ENCODE results near the gene HRH3.

The HRH3 gene

DNA sequence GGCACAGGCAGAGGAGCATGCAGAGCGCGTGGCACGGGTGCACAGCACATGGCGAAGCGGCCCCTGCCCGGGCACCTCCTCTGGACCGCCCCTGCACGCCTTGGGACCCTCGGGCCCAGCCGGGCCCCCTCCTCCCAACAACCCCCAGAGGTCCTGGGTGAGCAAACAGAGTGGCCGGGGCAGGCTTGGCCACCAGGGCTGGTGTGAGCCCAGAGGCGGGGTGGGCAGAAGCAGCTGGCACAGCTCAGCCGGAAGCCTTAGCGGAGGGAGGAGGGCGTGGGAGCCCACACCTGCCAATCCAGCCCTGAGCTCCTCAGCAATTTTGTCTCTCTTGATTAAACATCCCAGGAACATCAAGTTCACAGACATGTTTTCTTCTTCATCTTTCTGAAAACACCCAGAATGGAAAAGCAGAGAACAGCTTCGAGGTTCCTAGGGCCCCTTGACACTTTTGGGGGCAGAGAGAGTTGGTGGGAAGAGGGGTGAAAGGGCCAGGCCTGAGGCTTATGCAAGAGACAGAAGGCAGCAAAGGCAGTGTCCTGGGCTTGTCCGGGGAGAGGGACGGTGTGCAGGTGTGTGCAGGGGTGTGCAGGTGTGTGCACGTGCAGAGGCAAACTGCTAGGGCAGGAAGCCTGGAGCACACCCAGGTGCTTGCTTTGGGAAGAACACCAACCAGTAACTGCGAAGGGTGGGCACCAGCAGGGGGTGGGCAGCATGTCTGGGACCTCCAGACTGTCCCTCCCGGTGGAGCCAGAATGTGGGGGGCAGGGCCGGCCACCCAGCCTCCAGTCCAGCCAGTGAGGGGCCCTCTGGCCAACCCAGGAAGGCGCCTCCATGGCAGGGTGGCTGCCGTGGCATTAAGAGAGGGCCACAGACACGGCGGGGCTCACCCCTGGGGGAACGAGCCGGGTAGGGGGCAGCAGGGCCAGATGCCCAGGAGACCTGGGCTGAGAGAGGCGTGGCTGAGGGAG lies 4.8 kb downstream of the HRH3 start:
- DNase-seq: no peak

GRCh38 chr20:62214067-62214466 lies 6.0 kb downstream of the HRH3 start:
- DNase-seq: no peak

GRCh38 chr20:62212299-62212698 lies 7.8 kb downstream of the HRH3 start:
- no peak for DNase-seq

DNA sequence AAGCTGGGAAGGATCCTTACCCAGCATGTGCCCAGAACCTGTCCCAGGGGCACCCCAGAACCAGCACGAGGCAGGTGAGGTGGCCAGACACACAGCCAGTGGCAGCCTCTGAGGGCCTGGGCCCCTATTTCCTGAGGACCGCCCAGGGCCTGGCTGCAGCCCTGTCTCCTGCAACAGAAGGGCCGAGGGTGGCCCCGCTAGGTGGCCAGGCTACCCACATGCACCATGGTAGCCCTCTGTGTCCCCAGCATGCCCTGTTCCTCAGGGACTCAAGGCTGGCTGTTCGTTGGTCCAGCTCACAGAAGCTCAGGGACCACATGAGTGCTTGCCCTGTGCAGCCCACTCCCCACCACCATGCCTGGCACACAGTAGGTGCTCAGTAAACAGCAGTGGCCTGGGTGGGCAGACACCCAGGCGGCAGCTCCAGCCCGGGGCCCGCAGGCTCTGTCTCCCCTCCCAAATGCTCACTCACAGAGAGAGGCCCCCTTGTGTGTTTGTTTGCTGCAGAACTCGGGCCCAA lies 8.2 kb downstream of the HRH3 start:
- no peak for DNase-seq

DNA sequence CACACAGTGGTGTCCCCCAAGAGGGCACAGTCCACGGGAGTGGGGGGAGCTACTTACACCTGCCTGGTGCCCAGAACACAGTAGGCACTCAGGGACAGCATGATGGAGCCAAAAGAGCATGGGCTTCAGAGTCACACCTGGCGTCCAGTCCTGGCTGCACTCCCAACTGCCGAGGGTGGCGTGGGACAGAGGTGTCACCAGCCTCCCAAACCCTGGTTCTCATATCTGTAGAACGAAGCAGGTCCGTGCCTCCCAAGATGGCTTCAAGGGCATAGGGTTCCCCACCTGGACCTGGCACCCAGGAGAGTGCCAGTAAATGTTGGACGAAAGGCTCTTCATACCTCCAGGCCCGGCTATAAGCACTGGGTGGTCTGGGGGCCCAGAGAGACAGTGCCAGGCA lies 8.9 kb downstream of the HRH3 start:
- DNase-seq: no peak

DNA sequence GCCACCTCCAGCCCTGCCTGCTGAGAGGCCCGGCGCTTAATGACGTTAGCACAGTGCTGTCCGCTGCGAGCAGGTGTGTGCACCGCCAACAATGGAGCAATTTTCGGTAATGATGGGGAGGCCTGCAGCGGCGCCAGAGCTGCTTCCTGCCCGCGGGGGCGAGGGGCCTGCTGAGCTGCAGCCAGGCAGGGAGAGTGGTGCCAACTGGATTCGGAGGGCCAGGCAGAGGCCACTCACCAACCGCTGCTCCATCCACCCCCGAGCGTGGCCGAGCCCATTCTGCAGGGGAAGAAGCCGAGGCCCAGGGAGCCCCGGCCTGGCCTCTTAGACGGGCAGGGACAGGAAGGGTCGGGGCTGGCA lies 9.6 kb downstream of the HRH3 start:
- no peak for DNase-seq

GRCh38 chr20:62209850-62210495 lies 10.1 kb downstream of the HRH3 start:
- DNase-seq: no peak

DNA sequence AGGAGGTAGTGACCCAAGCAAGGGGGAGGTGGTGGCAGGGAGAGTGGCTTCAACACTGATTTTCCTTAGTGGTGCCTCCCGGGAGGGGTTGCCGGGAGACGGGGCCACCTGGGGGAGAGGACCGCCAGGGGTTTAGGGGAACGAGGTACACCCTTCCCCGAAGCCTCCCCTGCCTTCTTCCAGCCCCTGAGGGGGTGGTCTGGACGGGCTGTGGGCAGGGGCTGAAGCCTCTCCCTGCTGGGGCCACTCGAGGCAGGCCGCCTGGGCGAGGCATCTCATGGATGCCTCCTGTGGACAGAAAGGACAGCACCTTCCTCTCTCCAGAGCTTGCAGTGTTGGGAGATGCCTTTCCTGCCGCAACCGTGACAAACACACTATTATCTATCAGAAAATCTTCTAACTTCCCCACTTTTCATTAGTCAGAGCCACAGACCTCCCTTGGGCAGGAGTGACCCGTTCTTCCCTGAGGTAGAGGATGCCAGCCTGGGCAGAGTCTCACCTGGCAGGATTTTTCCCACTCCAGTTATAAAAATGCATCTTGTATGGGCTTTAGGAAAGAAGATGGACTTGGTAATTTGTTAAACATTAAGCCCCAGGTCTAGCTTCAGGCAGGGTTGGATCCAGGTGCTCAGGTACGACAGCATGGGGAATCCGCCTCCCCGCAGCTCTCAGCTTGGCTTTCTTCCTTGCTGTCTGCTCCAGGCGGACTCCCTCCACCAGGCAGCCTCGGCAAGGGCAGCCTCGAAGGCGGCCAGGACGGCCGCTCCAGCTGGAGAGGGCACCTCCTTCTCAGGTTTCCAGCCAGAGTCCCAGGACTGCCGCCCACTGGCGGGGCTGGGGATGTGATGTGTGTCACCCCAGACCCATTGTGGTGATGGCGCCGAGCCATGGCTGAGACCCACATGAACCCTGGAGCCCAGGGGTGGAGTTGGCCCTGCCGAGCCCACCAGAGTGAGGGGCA lies 11.0 kb downstream of the HRH3 start:
- no peak for DNase-seq

DNA sequence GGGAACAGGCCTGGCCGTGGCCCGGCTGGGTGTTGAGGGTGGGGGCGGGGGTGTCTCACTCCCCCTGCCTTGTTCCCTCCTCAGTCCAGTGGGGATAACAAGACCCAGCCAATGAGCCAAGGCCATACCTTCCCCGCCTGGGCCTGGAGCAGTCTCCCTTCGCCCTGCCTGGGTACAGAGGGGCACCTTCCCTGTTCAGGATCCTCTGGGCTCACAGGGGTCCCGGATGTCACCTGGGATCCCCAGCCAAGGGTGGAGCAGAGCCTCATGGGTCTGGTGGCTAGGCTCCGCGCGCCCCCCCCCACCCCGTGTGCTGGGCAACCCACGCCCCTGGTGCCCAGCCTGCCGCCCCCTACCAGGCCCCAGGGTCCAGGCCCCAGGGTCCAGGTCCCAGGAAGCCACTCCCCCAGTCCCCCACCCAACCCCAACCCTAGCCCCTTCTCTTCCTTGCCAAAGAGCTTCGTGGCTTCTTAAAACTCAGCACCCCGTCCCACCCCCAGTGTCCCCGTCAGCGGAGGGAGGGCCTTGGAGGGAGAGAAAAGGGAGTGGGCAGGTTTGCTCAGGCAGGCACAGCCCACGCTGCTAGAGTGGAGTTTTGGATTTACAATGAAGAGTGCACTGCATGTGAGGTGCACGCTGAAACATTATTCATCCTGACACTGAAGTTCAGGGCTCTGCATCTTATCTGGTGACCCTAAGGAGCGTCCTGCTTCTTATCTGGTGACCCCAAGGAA lies 11.8 kb downstream of the HRH3 start:
- DNase-seq: no peak

DNA sequence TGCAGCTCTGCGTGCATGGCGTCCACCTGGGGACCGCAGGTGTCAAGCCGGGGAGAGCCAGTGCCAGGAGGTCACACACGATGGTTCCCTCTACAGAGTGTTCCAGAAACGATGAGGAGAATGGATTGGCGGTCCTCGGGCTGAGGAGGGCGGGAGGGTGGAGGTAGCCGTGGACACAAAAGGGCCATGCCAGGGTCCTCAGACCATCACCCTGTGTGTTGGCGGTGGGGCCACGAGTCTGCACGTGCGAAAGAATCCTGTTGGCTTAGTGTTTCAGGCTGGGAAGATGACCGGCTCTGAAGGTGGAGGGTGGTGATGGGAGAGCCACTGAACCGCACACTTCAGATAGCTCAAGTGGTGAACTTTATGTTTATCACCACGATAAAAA lies 13.7 kb downstream of the HRH3 start:
- no peak for DNase-seq

DNA sequence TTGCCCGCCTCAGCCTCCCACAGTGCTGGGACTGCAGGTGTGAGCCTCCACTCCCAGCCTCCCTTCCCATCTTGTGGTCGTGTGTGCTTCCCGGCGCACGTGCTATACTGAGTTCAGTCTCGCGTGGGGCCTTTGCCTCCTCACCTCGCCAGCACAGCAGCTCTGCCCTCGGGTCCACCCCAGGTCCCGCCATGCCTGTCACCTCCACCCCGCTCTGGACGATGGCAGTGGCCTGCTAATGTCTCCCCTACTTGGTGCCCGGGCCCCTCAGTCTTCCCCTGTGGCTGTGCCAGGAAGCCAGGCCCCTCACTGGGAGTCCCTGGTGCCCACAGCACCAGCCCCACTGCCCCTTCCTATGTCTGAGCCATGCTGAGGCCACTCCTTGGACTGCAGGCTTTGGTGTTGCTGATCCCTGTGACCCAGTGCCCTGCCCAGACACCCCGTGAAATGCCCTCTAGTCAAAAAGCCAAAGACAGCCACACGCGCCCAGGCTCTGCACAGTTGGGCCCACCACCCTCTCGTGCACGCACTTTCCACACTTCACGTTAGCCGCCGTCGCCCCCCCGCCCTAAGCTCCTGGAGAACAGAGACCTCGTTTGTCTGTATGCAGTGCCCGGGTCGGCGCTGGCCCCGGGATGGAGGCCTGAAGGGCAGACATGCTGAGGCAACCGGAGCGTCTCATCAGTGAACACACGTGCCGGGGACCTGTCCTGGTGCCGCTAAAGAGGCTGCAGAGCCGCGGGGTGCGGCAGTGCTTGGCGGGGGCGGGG lies 14.3 kb downstream of the HRH3 start:
- no peak for DNase-seq

DNA sequence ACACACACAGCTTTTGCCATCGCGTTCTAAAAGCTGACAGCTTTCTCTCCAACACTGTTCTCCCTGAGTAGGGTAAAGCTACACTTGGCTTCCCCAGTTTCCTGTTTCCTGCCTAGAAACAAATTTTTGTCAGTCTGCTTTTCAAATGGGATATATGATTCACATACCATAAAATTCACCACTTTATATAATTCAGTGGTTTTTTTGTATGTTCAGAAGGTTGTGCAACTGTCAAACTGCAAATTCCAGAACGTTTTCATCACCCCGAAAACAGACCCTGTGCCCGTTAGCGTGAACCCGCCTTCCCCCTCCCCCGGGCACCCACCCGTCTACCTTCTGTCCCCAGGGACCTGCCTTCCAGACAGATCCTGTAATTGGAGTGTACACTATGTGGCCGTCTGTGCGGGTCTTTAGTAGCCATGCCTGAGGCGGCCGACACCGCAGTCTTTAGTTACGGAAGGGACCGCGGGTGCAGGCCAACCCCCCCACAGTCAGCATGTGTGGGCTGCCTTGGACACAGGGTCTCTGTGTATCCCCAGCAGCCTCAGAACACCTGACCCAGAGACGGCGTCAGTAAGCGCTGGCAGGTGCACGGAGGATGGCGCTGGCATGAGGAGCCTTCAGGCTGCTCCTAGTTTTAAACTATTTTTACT lies 16.6 kb downstream of the HRH3 start:
- no peak for DNase-seq

- DNase-seq: no peak
Measured at GRCh38 chr20:62202676-62203377, 17.3 kb downstream of the HRH3 start.

DNA sequence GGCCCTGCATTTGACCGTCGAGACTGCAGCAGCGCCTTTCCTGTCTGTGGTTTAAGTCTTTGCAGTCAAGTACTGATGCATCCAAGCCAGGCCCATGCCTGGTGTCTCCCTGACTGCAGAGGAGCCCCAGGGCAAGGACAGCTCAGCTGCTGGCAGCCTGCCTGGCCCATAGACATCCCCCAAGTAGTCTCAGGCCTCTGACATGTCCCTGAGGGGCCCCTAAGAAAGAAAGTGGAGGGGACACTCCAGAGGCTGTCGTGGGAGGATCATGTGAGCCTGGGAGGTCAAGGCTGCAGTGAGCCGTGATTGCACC lies 18.0 kb downstream of the HRH3 start:
- DNase-seq: no peak

DNA sequence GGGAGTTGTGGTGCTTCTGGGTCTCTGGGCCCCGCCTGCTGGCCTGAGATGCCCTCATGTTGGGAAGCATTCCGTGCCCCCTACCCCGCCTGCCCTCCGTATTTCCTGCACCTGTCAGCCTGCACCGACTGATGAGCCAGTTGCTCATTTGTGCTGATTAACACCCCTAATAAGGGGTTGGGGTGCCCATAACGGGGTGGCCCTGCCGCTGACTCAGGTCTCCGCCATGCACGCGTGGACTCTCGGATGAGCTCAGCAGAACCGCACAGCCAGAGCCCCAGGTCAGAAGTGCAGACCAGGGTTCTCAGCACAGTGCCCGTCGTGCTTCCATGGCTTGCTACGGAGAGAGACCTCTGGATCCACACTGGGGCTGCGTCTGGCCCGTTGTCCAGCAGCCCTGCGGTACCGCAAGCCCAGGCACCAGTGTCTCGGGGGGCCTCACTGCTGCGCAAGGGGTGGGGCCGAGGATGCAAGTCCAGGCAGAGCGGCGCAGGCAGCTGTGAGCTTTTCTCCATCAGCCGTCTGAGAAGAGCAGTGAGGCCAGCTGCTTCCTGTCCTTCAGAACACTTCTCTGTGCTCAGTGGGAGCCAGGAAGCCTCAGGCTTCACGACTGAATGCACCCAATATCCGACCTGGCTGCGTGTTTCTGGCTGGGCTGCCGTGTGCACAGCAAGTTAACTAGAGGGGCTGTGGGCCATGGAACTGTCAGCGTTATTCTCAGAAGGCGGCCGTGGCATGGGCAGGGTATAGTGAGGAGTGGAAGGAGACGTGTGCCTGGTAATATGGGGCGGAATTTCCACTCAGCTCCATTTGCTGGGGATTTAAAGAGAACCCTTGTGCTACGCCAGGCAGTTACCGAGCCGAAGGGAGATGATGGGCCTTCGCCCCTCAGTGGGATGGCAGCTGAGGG lies 18.6 kb downstream of the HRH3 start:
- DNase-seq: no peak

GRCh38 chr20:62200491-62201172 lies 19.4 kb downstream of the HRH3 start:
- DNase-seq: no peak

DNA sequence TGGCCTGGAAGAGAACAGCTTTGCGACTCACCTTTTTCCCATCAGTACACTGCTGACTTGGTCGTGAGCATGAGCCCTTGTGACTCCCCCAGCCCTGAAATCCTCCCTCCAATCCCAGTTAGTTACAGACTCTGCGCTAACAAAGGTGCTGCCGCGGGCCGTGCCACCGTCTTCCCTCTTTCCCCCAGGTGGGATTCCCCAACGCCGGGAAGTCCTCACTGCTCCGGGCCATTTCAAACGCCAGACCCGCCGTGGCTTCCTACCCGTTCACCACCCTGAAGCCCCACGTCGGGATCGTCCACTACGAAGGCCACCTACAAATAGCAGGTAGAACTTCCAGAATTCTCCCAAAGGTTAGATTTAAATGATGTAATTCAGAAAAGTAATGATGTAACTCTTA lies 21.1 kb downstream of the HRH3 start:
- no peak for DNase-seq

DNA sequence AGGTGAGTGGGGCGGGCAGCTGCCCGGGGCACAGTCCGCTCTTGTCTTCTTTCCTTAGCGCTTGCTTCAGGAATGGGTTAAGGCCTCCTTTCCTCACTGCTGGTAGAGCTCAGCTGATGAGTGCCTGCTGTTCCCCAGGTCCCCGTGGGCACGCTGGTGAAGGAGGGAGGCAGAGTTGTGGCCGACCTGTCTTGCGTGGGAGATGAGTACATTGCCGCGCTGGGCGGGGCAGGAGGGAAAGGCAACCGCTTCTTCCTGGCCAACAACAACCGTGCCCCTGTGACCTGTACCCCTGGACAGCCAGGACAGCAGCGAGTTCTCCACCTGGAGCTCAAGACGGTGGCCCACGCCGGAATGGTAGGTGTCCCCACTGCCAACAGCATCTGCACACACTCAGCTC lies 21.6 kb downstream of the HRH3 start:
- DNase-seq: no peak

GRCh38 chr20:62197801-62198200 lies 22.3 kb downstream of the HRH3 start:
- no peak for DNase-seq

Measured in T-helper 1 cell (primary cell).